Fibroblast of the conjunctiva (primary cell): ENCODE data around the gene LCE2C.
"Not testable (repeated sequence)": the region's sequence is repeated elsewhere in the genome, so short reads cannot be mapped to it uniquely, and the experiment has no call there.

Source experiments
- DNase-seq: peaks from one replicate; pipeline ENCODE4 v3.0.0-alpha.2; 2010; ENCODE audit warnings: low read depth

LCE2C gene, protein sequence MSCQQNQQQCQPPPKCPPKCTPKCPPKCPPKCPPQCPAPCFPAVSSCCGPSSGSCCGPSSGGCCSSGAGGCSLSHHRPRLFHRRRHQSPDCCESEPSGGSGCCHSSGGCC

DNA sequence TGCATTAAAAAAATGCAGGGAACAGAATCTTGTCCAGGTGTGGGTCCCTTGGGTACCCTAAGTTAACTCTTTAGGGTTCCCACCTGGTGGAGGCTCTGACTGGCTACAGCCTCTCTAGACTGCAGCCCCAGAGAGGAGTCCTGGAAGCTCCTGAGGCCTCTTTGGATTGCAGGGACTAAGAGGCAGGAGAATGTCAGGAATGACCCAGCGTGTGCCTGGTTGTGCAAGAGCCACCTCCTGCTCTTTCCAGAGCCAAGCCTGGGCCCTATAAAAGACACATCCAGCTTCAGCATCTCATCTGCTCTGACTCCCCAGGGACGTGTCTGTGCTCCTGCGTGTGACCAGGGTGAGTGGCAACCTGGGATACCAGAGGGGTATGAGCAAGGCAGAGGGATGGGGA is at the start of gene LCE2C:
LCE2C (plus strand) TSS at position 297 of the 400 bp plus-strand sequence. CDS start 737 bp downstream, outside the sequence.
- DNase-seq = not testable (repeated sequence)

DNA sequence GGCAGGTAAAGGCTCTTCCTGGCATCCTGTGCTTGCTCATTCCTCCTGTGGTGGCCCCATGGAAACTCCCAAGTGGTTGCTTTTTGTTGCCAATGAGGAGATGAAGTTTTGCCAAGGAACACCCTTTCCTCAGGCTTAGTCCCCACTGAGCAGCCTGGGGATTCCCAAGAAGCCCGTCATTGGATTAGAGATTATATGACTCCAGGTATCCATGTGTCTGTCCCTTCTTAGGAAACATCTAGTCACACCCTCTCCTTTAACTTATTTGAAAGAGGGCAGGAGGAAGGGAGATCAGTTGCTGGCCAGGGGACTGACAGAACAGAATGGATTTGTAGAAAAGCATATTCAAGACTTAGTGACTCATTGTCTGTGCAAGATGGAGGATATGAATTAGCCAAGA is 48.3 kb upstream of the LCE2C start:
- DNase-seq = no peak

DNA sequence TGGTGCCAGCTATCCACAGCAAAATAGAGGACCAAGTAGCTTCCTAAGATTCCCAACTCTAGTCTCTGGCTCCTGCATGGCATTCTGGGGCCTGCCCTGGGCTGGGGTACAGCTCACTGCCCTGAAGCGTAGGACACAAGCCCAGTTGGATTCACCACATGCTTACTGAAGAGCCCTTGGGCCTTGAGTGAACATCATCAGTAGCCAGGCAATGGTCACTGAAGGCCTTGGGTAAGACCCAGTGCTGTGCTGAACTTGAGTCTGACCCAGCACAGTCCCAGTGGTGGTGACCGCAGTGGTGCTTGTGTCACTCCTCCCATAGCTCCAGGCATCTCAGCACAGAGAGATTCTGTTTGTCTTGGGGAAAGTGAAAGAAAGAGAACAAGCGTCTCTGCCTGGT is 44.5 kb upstream of the LCE2C start:
- no peak for DNase-seq

DNA sequence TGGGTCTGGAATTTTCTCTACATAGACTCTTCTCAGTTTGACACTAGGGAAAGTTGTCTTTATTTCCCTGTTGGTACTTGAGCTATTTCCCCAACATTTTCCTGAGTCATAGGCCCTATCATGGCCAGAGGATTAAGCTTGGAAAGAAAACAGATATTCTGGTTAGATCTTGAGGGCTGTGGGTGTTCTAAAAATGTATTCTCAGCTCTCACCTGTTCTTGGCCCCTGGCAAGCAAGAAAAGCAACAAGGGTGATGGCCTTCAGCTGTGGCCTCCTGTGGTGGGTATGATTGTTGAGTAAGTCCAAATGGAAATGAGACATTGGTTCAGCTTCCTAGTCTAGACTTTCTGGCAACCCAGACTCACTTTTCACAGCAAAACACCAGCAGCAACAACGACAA is 34.7 kb upstream of the LCE2C start:
- DNase-seq = no peak

DNA sequence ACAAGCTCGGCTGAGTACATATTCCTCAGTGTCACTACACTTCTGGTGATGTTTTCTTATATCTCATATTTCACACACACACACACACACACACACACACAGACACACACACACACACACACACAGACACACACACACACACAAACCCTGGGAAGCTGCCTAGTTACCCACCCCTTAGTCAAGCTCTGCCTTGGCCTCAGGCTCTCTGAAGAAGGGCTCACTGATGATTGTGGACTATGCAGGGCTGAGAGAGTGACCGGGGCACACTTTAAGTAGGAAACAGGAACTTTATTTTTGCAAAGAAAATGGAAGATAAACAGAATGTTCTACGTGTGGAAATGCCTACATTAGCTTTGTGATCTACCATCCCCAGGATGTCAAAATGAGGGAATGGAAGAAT is 31.1 kb upstream of the LCE2C start:
- no peak for DNase-seq

DNA sequence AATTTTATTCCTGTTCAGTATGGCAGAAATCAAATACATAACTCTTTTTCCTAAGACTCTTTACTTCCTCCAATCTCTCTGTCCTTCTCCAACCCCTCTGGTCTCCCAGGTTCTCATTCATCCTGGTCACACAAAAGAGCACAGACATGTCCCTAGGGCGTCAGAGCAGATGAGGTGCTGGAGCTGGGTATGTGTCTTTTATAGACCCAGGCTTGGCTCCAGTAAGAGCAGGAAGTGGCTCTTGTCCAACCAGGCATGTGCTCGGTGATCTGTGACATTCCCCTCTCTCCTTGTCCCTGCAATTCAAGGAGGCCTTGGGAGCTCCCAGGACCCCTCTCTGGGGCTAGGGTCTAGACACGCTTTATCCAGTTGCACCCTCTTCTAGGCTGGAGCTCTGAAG is 29.9 kb upstream of the LCE2C start:
- DNase-seq = no peak

DNA sequence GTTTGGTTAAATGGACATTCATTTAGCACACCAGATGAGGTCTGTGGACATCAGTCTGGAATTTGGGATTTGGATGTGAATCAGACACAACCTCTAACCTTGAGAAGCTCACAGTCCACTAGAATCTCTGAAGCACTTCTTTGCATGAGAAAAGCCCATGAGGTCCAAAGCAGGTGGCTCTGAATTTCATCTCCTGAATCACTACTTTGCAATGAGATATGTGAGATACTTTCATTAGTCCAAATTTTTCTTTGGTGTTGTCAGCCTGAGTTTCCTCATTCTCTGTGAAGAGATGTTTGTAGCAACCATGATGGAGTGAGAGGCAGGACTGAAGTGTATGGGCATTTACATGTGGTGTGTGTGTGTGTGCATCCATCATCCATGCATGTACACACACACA is 28.4 kb upstream of the LCE2C start:
- DNase-seq = no peak

DNA sequence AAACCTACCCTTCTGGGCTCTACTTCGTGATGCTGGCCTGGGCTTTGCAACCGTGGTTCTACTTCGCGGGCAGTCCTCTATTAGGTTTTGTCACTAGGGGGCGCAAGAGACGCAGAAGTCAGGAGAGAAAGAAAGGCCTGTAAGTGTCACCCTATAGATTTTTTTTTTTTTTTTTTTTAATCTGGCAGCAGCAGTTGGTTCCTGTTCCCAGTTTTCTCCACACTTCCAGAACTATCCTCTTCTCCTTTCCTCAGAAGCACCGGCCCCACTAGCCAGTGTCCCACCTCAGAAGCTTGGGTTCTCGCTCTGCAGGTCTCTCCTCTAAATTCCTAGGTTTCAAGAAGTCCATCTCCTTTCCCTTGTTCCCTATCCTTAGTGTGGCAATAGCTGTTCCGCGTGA is 21.0 kb upstream of the LCE2C start:
- peak; percentile 12 for DNase-seq

DNA sequence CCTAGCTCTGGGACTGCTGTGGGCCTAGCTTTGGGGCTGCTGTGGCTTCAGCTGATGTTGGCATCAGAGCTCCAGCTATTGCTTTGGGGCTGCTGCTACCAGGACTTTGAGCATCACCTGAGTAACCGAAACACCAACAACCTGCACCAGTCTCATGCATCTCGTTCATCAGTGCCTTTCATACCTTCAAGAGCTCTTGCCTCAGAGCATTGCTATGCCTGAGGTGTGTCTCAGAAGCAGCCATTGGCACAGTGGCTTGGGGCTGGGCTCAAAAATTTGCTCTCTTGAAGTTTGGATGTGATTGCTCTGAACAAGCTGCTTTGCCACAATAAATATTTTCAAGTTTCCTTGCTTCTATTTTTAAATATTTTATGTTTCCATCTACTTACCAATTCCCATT is 18.6 kb upstream of the LCE2C start:
- no peak for DNase-seq

DNA sequence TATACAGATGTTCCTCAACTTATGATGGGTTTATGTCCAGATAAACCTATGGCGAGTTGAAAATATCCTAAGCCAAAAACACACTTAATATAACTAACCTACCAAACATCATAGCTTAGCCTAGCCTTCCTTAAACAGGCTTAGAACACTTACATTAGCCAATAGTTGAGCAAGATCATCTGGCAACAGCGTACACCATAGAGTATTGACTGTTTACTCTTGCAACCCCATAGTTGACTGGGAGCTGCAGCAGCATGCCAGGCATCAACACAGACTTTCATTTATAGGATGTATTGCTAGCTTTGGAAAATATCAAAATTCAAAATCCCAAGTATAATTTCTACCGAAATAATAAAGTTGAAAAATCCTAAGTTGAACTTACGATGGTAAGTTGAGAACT is 17.4 kb upstream of the LCE2C start:
- no peak for DNase-seq

DNA sequence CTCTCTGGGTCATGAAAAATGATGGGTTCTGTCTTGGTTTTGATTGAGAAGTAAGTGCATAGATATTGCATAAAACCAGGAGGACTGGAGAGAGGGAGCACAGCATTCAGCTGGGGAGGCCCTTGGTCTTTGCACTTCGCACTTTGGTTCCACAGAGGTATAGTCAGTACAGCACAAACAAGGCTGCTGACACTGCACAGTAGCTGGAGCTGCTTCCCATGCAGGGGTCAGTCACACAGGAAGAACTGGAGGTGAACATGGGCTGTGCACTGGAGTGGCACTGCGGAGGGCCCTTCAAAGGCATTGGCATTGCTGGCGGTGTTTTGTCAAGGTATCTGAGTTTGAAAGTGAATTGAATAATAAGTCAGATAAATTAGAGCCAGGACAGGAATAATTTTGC is 16.4 kb upstream of the LCE2C start:
- no peak for DNase-seq

DNA sequence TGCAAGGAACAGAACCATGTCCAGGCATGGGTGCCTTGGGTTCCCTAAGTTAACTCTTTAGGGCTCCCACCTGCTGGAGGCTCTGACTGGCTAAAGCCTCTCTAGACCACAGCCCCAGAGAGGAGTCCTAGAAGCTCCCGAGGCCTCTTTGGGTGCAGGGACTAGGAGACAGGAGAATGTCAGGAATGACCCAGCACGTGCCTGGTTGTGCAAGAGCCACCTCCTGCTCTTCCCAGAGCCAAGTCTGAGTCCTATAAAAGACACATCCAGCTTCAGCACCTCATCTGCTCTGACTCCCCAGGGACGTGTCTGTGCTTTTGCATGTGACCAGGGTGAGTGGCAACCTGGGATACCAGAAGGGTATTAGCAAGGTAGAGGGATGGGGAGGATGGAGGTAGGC is 12.0 kb upstream of the LCE2C start, which contains the start of gene LCE2D:
LCE2D (plus strand) TSS at position 283 of the 400 bp plus-strand sequence. CDS start 726 bp downstream, outside the sequence.
- no peak for DNase-seq

DNA sequence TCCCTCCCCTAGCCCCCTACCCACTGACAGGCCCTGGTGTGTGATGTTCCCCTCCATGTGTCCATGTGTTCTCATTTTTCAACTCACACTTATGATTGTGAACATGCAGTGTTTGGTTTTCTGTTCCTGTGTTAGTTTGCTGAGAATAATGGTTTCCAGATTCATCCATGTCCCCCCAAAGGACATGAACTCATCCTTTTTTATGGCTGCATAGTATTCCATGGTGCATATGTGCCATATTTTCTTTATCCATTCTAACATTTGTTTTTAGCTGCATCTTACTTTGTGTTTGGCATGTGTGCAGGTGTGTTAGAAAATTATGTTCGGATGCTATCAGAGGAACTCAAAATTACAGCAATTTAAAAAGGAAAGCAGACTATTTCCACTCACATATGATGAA is 8.9 kb upstream of the LCE2C start:
- DNase-seq = not testable (repeated sequence)

DNA sequence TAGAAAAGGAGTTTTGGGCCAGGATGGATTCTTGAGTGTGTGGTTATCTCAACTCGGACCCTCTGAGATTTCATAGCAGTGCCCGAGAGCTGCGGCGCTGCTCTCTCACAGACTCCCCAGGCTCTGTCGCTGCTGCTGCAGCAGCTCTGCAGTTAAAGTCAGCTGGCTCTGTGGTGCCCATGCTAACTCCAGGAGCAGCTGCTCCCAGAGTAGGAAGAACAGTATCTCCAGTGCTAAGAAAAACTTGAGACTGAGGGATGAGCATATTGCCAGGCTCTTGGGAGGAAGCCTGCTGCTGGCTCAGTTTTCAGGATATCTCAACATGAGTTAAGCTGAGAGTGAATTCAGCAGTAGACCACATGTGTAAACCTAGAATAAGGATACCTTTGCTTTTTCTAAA is 7.4 kb upstream of the LCE2C start:
- no peak for DNase-seq

DNA sequence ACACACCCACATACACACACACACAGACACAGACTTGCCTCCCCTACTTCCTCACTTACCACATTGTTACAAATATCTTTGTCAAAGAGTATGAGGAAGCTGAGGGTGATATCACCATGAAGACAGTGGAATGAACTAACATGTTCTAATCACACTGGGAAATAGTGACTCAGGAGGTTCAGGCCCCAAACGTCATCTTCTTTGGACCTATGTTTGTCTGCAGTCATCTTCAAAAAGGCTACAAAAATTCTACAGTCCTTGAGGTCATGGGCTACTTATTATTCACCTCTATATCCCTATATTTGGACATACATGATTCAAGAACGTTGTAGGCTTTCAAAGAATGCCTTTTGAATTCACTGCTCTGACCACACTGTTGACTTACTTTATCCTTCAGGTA is 2.1 kb upstream of the LCE2C start:
- DNase-seq = no peak

DNA sequence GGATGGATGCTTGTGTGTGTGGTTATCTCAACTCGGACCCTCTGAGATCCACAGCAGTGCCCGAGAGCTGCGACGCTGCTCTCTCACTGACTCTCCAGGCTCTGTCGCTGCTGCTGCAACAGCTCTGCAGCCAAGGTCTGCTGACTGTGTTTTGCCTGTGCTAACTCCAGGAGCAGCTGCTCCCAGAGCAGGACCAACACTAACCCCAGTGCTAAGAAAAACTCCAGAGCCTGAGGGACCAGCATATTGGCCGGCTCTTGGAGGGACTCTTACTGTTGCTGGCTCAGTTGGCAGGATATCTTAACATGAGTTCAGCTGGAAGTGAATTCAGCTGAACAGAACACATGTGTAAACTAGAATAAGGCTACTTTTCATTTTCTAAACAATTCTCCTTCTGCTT is 4.4 kb downstream of the LCE2C start:
- DNase-seq = no peak

DNA sequence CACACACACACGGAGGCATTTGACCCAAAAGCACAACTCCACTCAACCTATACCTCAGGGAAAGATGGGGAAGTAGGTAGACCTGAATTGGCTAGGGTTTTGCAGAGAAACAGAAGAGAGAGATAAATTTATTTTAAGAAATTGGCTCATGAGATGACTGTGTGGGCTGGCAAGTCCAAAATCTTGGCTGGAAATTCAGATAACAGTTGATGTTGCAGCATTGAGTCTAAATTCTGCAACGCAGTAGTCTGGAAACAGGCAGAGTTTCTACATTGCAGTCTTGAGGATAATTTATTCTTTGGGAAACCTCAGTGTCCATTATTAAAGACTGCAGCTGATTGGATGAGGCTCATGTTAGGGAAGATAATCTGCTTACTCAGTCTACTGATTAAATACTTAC is 6.5 kb downstream of the LCE2C start:
- DNase-seq = no peak

DNA sequence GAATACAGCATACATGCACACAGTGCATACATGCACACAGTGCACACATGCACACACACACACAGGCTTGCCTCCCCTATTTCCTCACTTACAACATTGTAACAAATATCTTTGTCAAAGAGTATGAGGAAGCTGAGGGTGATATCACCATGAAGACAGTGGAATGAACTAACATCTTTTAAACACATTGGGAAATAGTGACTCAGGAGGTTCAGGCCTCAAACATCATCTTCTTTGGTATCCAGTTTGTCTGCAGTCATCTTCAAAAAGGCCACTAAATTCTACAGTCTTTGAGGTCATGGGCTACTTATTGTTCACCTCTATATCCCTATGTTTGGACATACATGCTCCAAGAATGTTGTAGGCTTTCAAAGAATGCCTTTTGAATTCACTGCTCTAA is 8.8 kb downstream of the LCE2C start:
- no peak for DNase-seq

DNA sequence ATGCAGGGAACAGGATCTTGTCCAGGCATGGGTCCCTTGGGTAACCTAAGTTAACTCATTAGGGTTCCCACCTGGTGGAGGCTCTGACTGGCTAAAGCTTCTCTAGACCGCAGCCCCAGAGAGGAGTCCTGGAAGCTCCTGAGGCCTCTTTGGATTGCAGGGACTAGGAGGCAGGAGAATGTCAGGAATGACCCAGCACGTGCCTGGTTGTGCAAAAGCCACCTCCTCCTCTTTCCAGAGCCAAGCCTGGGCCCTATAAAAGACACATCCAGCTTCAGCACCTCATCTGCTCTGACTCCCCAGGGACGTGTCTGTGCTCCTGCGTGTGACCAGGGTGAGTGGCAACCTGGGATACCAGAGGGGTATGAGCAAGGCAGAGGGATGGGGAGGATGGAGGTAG is 10.7 kb downstream of the LCE2C start, which contains the start of gene LCE2B:
LCE2B (plus strand) TSS at position 301 of the 400 bp plus-strand sequence. CDS start 721 bp downstream, outside the sequence.
- DNase-seq = not testable (repeated sequence)

DNA sequence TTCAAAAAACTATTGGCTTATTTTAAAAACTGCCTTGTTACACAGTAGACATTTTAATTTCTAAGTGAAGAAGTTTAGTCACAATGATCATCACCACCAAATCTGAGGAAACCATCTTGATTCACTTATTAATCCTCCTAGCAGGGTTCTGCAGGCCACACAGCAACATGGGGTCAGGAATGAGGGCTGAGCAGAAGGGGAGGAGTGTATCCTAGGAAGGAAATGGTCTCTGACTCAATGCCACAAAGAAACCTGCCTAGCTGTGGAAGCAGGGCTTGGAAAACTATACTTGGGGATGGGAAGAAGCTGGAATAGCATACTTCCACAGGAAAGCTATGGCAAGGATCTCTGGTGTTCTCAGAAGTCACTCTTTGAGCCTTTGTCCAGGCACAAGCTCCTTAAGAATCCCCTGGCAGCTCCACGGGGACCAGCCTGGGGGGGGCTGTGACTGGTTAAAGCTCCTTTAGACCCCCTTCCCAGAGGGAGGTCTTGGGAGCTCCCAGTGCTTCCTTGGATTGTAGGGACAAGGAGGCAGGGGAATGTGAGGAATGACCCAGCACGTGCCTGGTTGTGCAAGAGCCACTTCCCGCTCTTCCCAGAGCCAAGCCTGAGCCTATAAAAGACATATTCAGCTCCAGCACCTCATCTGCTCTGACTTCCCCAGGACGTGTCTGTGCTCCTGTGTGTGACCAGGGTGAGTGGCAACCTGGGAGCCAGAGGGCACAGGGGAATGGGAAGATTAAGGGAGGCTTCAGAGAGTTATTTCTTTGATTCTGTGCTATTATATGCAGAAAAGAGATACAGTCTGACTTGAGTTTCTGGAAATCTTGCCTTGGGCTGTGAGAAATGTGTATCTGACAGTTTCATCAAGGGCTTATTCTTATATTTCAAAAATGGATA is 22.9 kb downstream of the LCE2C start, which contains the start of gene LCE2A:
LCE2A (plus strand) TSS at position 645 of the 900 bp plus-strand sequence. CDS start 557 bp downstream, outside the sequence.
- DNase-seq = no peak

DNA sequence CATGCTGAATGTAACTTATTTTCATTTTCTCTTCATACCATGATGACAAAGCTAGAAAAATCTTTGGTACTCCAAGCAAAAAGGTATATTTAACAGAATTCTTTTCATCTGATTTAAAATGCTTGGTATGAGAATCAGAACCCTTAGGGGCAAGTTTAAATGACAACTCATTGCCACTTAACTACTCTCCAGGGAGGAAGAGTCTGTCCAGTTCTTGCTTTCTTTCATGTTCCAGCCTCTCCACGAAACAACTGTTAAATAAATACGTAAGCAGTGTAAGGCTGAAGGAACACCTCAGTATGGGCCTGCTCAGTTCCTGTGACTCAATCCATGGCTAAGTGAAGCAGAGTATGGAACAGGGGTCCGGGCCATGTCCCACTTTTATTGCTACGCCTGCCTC is 24.7 kb downstream of the LCE2C start:
- DNase-seq = no peak

DNA sequence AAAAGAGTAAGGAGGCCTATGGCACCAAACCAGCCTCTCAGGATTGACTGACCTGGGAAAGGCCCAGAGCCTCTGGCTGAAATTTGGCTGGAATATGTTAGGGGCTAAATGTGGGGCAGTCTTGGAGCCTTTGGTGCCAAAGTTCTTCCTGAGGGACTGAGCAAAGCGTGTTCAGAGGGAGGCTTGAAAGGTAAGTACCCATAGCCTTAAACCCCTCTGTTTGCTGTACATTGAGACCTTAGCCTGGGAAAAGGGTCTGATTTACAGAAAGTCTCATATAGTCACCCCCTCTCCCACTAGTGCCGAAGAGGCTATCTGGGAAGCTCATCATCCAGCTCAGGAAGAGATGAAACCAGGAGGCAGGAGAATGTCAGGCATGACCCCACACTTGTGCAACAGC is 32.8 kb downstream of the LCE2C start, which contains the start of gene LCE4A:
LCE4A (plus strand) TSS at position 301 of the 400 bp plus-strand sequence. CDS start 916 bp downstream, outside the sequence.
- DNase-seq = no peak

DNA sequence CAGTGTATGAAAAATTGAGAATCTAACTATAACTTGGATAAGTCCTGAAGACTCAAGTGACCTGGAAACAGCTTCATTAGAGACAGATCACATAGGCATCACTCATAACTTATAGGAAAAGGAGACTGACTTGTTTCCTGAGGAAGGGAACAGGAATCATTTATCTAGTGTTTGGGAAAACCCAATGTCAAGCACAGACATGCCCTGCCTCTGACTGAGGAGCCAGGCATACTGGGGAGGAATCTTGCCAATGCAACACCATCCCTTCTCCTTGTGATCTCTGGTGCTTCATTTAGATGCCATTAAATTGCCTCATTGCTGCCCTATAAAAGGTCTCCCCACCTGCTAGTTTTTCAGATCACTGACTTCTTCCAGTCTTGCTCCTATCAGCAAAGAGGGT is 43.2 kb downstream of the LCE2C start:
- DNase-seq = no peak
